H1 (cell line): ENCODE results near the gene EGFL6. TPM values are rescaled to one million over a fixed set of nuclear protein-coding genes. Genes with fewer than 3 reads are reported as not detected.

Experiments
- CTCF ChIA-PET: fragments of 300-600 bp; sonication (Branson Sonifier 250); formaldehyde crosslinking; loops from one replicate; lab custom pipeline; 2021; ENCODE audit not compliant: partially characterized antibody; lab: Charles Lee
- POLR2A ChIA-PET: fragments of 300-600 bp; sonication (Branson Sonifier 250); formaldehyde crosslinking; loops from one replicate; lab custom pipeline; 2021; ENCODE audit warnings: inconsistent platforms; ENCODE audit not compliant: partially characterized antibody; lab: Charles Lee
- DNase-seq, 2 experiments: peaks; one replicate each; pipeline versions ENCODE4 v3.0.0 to v3.0.0-alpha.2; 2010 to 2022; ENCODE audit warnings: low spot score in 2 of 2, low read depth in 1 of 2, mixed read lengths in 1 of 2
- FAIRE-seq: peaks from 2 replicates; lab custom pipeline; 2011; peaks lifted over from hg19 to GRCh38; lab: Jason Lieb, UNC
- H2AFZ ChIP-seq: 2 replicates; pipeline ENCODE4 v1.8.1; 2012; ENCODE audit warnings: low read length, inconsistent platforms
- H2AK5ac ChIP-seq: 2 replicates; pipeline ENCODE4 v1.6.1; 2013; ENCODE audit warnings: low read depth, low read length
- H2BK120ac ChIP-seq: replicated peaks from 2 replicates; pipeline ENCODE3; 2013; ENCODE audit warnings: low read depth, low read length, inconsistent platforms
- H2BK12ac ChIP-seq: 2 replicates; pipeline ENCODE4 v1.6.1; 2013; ENCODE audit warnings: low read depth, low read length
- H2BK15ac ChIP-seq: 2 replicates; pipeline ENCODE4 v1.6.1; 2013; ENCODE audit warnings: low read length
- H2BK20ac ChIP-seq: 2 replicates; pipeline ENCODE4 v1.6.1; 2013; ENCODE audit warnings: low read length
- H2BK5ac ChIP-seq: 2 replicates; pipeline ENCODE4 v1.6.1; 2013; ENCODE audit warnings: low read depth, low read length
- H3K14ac ChIP-seq: 2 replicates; pipeline ENCODE4 v1.6.1; 2013; ENCODE audit warnings: inconsistent platforms; ENCODE audit not compliant: insufficient read length
- H3K18ac ChIP-seq: 2 replicates; pipeline ENCODE4 v1.6.1; 2013; ENCODE audit warnings: low read length; ENCODE audit errors: extremely low read depth
- H3K23ac ChIP-seq: 2 replicates; pipeline ENCODE4 v1.6.1; 2013; ENCODE audit warnings: inconsistent platforms; ENCODE audit not compliant: insufficient read length
- H3K23me2 ChIP-seq: 2 replicates; pipeline ENCODE4 v1.6.1; 2013; ENCODE audit warnings: low read depth, low read length
- H3K27ac ChIP-seq: 2 replicates; pipeline ENCODE4 v1.6.1; 2011; ENCODE audit warnings: low read depth, low read length, inconsistent platforms
- H3K27me3 ChIP-seq, 4 experiments: replicated peaks in 1 of 4; 1 replicate in 1 of 4; 2 replicates in 3 of 4; pipeline versions ENCODE4 v1.6.1 to v1.8.1; 2011 to 2013; ENCODE audit warnings: low read length in 3 of 4, mild to moderate bottlenecking in 3 of 4, inconsistent platforms in 2 of 4, mixed read lengths in 2 of 4, moderate library complexity in 1 of 4; ENCODE audit not compliant: control insufficient read depth in 3 of 4, insufficient read depth in 3 of 4; ENCODE audit errors: extremely low read depth in 1 of 4
- H3K36me3 ChIP-seq, 4 experiments: 2 replicates each; pipeline versions ENCODE4 v1.6.1 to v1.8.1; 2011 to 2013; ENCODE audit warnings: mild to moderate bottlenecking in 4 of 4, low read length in 3 of 4, moderate library complexity in 2 of 4, control low read depth in 1 of 4, inconsistent platforms in 1 of 4; ENCODE audit not compliant: insufficient read depth in 4 of 4, control insufficient read depth in 2 of 4
- H3K4ac ChIP-seq: replicated peaks from 2 replicates; pipeline ENCODE3; 2013; ENCODE audit warnings: low read length, low read depth, mixed read lengths, inconsistent platforms; ENCODE audit not compliant: insufficient read length
- H3K4me1 ChIP-seq, 4 experiments: replicated peaks in 1 of 4; 1 replicate in 1 of 4; 2 replicates in 3 of 4; pipeline versions ENCODE4 v1.6.1 to v1.8.1; 2011 to 2013; ENCODE audit warnings: low read length in 3 of 4, inconsistent platforms in 2 of 4, mixed read lengths in 1 of 4; ENCODE audit not compliant: insufficient read depth in 4 of 4, control insufficient read depth in 3 of 4
- H3K4me2 ChIP-seq, 2 experiments: 2 replicates each; pipeline versions ENCODE4 v1.6.1 to v1.8.1; 2011 to 2013; ENCODE audit warnings: low read depth in 2 of 2, low read length in 2 of 2, control low read depth in 1 of 2, inconsistent platforms in 1 of 2, mild to moderate bottlenecking in 1 of 2; ENCODE audit not compliant: insufficient read depth in 1 of 2
- H3K4me3 ChIP-seq, 4 experiments: fragments of 200-600, 300-600 bp in 1 of 4; sonication (generic), shearing (Covaris generic), sonication (Bioruptor Twin) in 1 of 4; 2 replicates each; pipeline versions ENCODE4 v1.5.1 to v1.8.1; 2011 to 2016; ENCODE audit warnings: low read length in 4 of 4, low read depth in 3 of 4, control low read depth in 2 of 4, inconsistent platforms in 2 of 4, mild to moderate bottlenecking in 2 of 4, mixed read lengths in 1 of 4, moderate library complexity in 1 of 4; ENCODE audit not compliant: insufficient read depth in 2 of 4; ENCODE audit errors: extremely low read depth in 1 of 4
- H3K56ac ChIP-seq: replicated peaks from 2 replicates; pipeline ENCODE3; 2013; ENCODE audit warnings: low read depth, mild to moderate bottlenecking, mixed read lengths, low read length, inconsistent platforms; ENCODE audit not compliant: insufficient read length
- H3K79me1 ChIP-seq: 2 replicates; pipeline ENCODE4 v1.6.1; 2013; ENCODE audit warnings: low read depth, low read length, control low read depth
- H3K79me2 ChIP-seq, 2 experiments: 2 replicates each; pipeline versions ENCODE4 v1.6.1 to v1.8.1; 2012 to 2013; ENCODE audit warnings: low read length in 2 of 2, mild to moderate bottlenecking in 2 of 2, inconsistent platforms in 1 of 2; ENCODE audit not compliant: insufficient read depth in 2 of 2, control insufficient read depth in 1 of 2
- H3K9ac ChIP-seq, 4 experiments: replicated peaks in 1 of 4; 1 replicate in 1 of 4; 2 replicates in 3 of 4; pipeline versions ENCODE4 v1.6.1 to v1.8.1; 2011 to 2013; ENCODE audit warnings: low read depth in 3 of 4, low read length in 3 of 4, control low read depth in 2 of 4, mild to moderate bottlenecking in 2 of 4, moderate library complexity in 2 of 4, inconsistent platforms in 1 of 4; ENCODE audit errors: extremely low read depth in 1 of 4
- H3K9me3 ChIP-seq, 2 experiments: 2 replicates each; pipeline versions ENCODE4 v1.6.1 to v1.8.1; 2012 to 2013; ENCODE audit warnings: mild to moderate bottlenecking in 2 of 2, moderate library complexity in 2 of 2, control low read depth in 1 of 2, inconsistent platforms in 1 of 2, low read depth in 1 of 2, low read length in 1 of 2, mixed read lengths in 1 of 2; ENCODE audit not compliant: insufficient read depth in 2 of 2
- H4K20me1 ChIP-seq, 2 experiments: replicated peaks in 1 of 2; 2 replicates each; pipeline versions ENCODE3 to v1.8.1; 2011 to 2013; ENCODE audit warnings: inconsistent platforms in 2 of 2, low read length in 2 of 2, mild to moderate bottlenecking in 1 of 2; ENCODE audit not compliant: insufficient read depth in 2 of 2, control insufficient read depth in 1 of 2
- H4K5ac ChIP-seq: 2 replicates; pipeline ENCODE4 v1.6.1; 2013; ENCODE audit warnings: low read length, low read depth, mixed read lengths, inconsistent platforms; ENCODE audit not compliant: insufficient read length
- H4K8ac ChIP-seq: 2 replicates; pipeline ENCODE4 v1.8.0; 2013; ENCODE audit warnings: mild to moderate bottlenecking, moderate library complexity, low read length, inconsistent platforms; ENCODE audit not compliant: insufficient read depth; ENCODE audit errors: extremely low read depth
- H4K91ac ChIP-seq: replicated peaks from 2 replicates; pipeline ENCODE3; 2013; ENCODE audit warnings: low read length, mixed read lengths, inconsistent platforms; ENCODE audit not compliant: insufficient read length
- ATF2 ChIP-seq: IDR thresholded peaks from 2 replicates; pipeline ENCODE4 v1.6.1; 2012; ENCODE audit warnings: low read length, inconsistent platforms
- BACH1 ChIP-seq: IDR thresholded peaks from 2 replicates; pipeline ENCODE4 v1.6.1; 2012; ENCODE audit warnings: low read length, improper control_type of control experiment
- BCL11A ChIP-seq, 2 experiments: IDR thresholded peaks; one replicate each; pipeline ENCODE4 v1.6.1; 2011; ENCODE audit warnings: low read depth in 2 of 2, low read length in 2 of 2, mild to moderate bottlenecking in 2 of 2
- BRCA1 ChIP-seq: IDR thresholded peaks from 2 replicates; pipeline ENCODE4 v1.6.1; 2012; ENCODE audit warnings: low read depth, low read length, improper control_type of control experiment
- CTBP2 ChIP-seq: IDR thresholded peaks from 2 replicates; pipeline ENCODE4 v1.7.0; 2011; ENCODE audit warnings: borderline replicate concordance, mild to moderate bottlenecking, moderate library complexity, mixed read lengths, low read length; ENCODE audit not compliant: insufficient read depth, insufficient read length
- EZH2 ChIP-seq: fragments of 200-600 bp; sonication (generic); IDR thresholded peaks from 2 replicates; pipeline ENCODE4 v1.7.1; 2012; ENCODE audit warnings: low read depth, mild to moderate bottlenecking, moderate library complexity, low read length, inconsistent platforms; ENCODE audit not compliant: severe bottlenecking
- FOSL1 ChIP-seq: IDR thresholded peaks from 2 replicates; pipeline ENCODE4 v1.6.1; 2011; ENCODE audit warnings: mild to moderate bottlenecking, low read depth, low read length, moderate library complexity; ENCODE audit not compliant: insufficient read depth
- GABPA ChIP-seq: IDR thresholded peaks from 2 replicates; pipeline ENCODE4 v1.6.1; 2011; ENCODE audit warnings: mild to moderate bottlenecking, low read length, moderate library complexity, borderline replicate concordance; ENCODE audit not compliant: insufficient read depth
- POLR2AphosphoS5 ChIP-seq: IDR thresholded peaks from 2 replicates; pipeline ENCODE4 v1.6.1; 2011; ENCODE audit warnings: low read depth, low read length
- POU5F1 ChIP-seq: IDR thresholded peaks from 2 replicates; pipeline ENCODE4 v1.6.1; 2011; ENCODE audit warnings: low read depth, mild to moderate bottlenecking, low read length, moderate library complexity
- RXRA ChIP-seq: IDR thresholded peaks from 2 replicates; pipeline ENCODE4 v1.6.1; 2011; ENCODE audit warnings: low read depth, mild to moderate bottlenecking, low read length, moderate library complexity; ENCODE audit not compliant: insufficient read depth
- SP1 ChIP-seq: IDR thresholded peaks from 2 replicates; pipeline ENCODE4 v1.6.1; 2011; ENCODE audit warnings: low read depth, low read length
- SP2 ChIP-seq: IDR thresholded peaks from 2 replicates; pipeline ENCODE4 v1.6.1; 2012; ENCODE audit warnings: mild to moderate bottlenecking, low read length, inconsistent platforms
- SP4 ChIP-seq: IDR thresholded peaks from 2 replicates; pipeline ENCODE4 v1.6.1; 2012; ENCODE audit warnings: low read length, inconsistent platforms
- SRF ChIP-seq: IDR thresholded peaks from 2 replicates; pipeline ENCODE4 v1.6.1; 2011; ENCODE audit warnings: mild to moderate bottlenecking, low read depth, low read length, moderate library complexity
- polyA plus RNA-seq, 7 experiments: library from polyadenylated mRNA; depleted of rRNA in 3 of 7; stranded (reverse) in 5 of 7; unstranded in 2 of 7; fragments of >200 nt in 5 of 7; fragments of 200-250 nt in 2 of 7; gene quantifications; 1 replicate in 5 of 7; 2 replicates in 1 of 7; 4 replicates in 1 of 7; pipeline versions ENCODE4 v1.2.1 to v1.2.3, GENCODE V29; 2011 to 2013; ENCODE audit warnings: missing spikeins in 2 of 7, mixed read lengths in 2 of 7
- total RNA-seq: library from RNA; stranded (reverse); fragmentation: NEBNext Ultra II Directional; extraction: Animal tissue kit (Norgen Biotek cat#: 25700); gene quantifications from 2 replicates; pipeline ENCODE4 v1.2.1, GENCODE V29; 2021

Gene EGFL6
- total and polyA plus RNA-seq, 2 of the 8 experiments (the other 6 are each of a cell fraction or from before 2014, with no cell fraction given), result 0.93 to 1.1 TPM

DNA sequence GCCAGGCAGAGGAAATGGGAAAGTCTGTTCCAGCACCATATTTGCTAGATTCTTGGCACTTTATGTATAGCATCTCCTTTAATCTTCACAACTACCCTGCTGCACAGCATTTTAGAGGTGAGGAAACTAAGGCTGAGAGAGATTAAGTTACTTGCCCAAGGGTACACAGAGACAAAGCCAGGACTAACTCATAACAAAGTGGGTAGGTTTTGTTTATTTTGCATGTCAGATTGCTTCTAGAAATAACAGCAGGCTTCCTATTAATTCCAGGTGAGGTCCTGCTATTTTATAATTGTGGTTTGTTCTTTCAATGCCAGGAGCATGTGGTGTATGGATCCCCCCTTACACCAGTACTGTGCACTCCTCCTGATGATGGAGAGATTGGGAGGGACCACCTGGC is 98.5 kb downstream of the EGFL6 start:
- POLR2A ChIA-PET, result no interaction called here
- Histone ChIP-seq H3K9me3 (no peaks in the 10 kb centered on the region), H3K18ac (no peak overlapping the region), H3K14ac (no peak overlapping the region), H3K56ac (no peak overlapping the region), H4K5ac (no peak overlapping the region), H3K79me1 (no peaks in the 10 kb centered on the region), H3K79me2 (no peaks in the 10 kb centered on the region), H2AK5ac (no peak overlapping the region), H2BK120ac (no peak overlapping the region), H2BK5ac (no peak overlapping the region), H2BK12ac (no peak overlapping the region), H3K4ac (no peak overlapping the region), H2BK20ac (no peak overlapping the region), H3K27ac (no peak overlapping the region), H4K20me1 (no peaks in the 10 kb centered on the region), H3K4me2 (no peak overlapping the region), H3K36me3 (peaks cover 0 to 3% (median 0%) of the 10 kb centered on the region in 4 experiments; a peak in 4 of 8 replicates), H4K91ac (no peak overlapping the region), H3K23ac (no peak overlapping the region), H2AFZ (no peak overlapping the region), H3K27me3 (no peaks in the 10 kb centered on the region), H2BK15ac (no peak overlapping the region), H3K9ac (no peak overlapping the region), H3K4me3 (no peak overlapping the region), H3K4me1 (no peaks in the 10 kb centered on the region), H4K8ac (no peak overlapping the region), H3K23me2 (no peaks in the 10 kb centered on the region)
- FAIRE-seq (no peak), DNase-seq (no peak)
- CTCF ChIA-PET, result interaction anchor here (0.6 kb wide), 1 partner anchor 18 kb away, joined by 3 read pairs; no protein-coding TSS in a partner anchor
- no peak for TF ChIP-seq GABPA
- TF ChIP-seq SRF, result no peak
- TF ChIP-seq BRCA1, result no peak
- no peak for TF ChIP-seq SP1
- no peak for TF ChIP-seq EZH2
- TF ChIP-seq BACH1, result no peak
- no peak for TF ChIP-seq SP2
- no peak for TF ChIP-seq POU5F1
- no peak for TF ChIP-seq CTBP2
- TF ChIP-seq BCL11A (IDR thresholded peaks at IDR 0.05; ENCODE audit: low read depth in 2 of 2, low read length in 2 of 2), result no peak
- no peak for TF ChIP-seq FOSL1
- TF ChIP-seq POLR2AphosphoS5, result no peak
- no peak for TF ChIP-seq RXRA
- TF ChIP-seq SP4, result no peak
- no peak for TF ChIP-seq ATF2
